Liver (tissue), 9 donors: Measurements from ENCODE around the gene HHLA2. TPM values are rescaled to one million over a fixed set of nuclear protein-coding genes. Genes with fewer than 3 reads are reported as not detected.

Experiments
- DNase-seq: peaks from one replicate; pipeline ENCODE4 v3.0.0-alpha.2; 2017; ENCODE audit warnings: low spot score
- H3K27ac ChIP-seq, 2 donors: one replicate each; pipeline ENCODE4 v1.7.0; 2013; ENCODE audit warnings: inconsistent platforms in 2 of 2, low read length in 2 of 2, control low read depth in 1 of 2, low read depth in 1 of 2, mild to moderate bottlenecking in 1 of 2
- H3K27me3 ChIP-seq, 4 donors: one replicate each; pipeline versions ENCODE4 v1.6.1 to v1.7.0; 2013; ENCODE audit warnings: low read length in 3 of 4, inconsistent platforms in 1 of 4, mild to moderate bottlenecking in 1 of 4, moderate library complexity in 1 of 4; ENCODE audit not compliant: control insufficient read depth in 4 of 4, insufficient read depth in 4 of 4
- H3K36me3 ChIP-seq, 4 donors: one replicate each; pipeline versions ENCODE4 v1.6.1 to v1.7.0; 2013; ENCODE audit warnings: low read length in 3 of 4, mild to moderate bottlenecking in 3 of 4, low read depth in 1 of 4, moderate library complexity in 1 of 4; ENCODE audit not compliant: control insufficient read depth in 4 of 4, insufficient read depth in 3 of 4
- H3K4me1 ChIP-seq, 4 donors: one replicate each; pipeline versions ENCODE4 v1.6.1 to v1.7.0; 2013; ENCODE audit warnings: low read length in 3 of 4, mild to moderate bottlenecking in 3 of 4, moderate library complexity in 1 of 4; ENCODE audit not compliant: control insufficient read depth in 4 of 4, insufficient read depth in 4 of 4
- H3K4me3 ChIP-seq, 3 donors: one replicate each; pipeline versions ENCODE4 v1.6.1 to v1.7.0; 2013; ENCODE audit warnings: low read length in 3 of 3, control low read depth in 1 of 3, low read depth in 1 of 3, mild to moderate bottlenecking in 1 of 3
- H3K9ac ChIP-seq, 2 donors: one replicate each; pipeline ENCODE4 v1.7.0; 2013; ENCODE audit warnings: low read length in 2 of 2, mild to moderate bottlenecking in 2 of 2, moderate library complexity in 2 of 2, control low read depth in 1 of 2, low read depth in 1 of 2
- H3K9me3 ChIP-seq, 4 donors: one replicate each; pipeline versions ENCODE4 v1.6.1 to v1.7.0; 2013; ENCODE audit warnings: low read length in 3 of 4; ENCODE audit not compliant: control insufficient read depth in 4 of 4
- EGR1 ChIP-seq, 2 donors: IDR thresholded peaks; 2 replicates each; pipeline ENCODE4 v1.6.1; 2016 to 2018; ENCODE audit warnings: antibody characterized with exemption in 2 of 2, low read depth in 2 of 2
- FOXA1 ChIP-seq: IDR thresholded peaks from 2 replicates; pipeline ENCODE4 v1.6.1; 2016; ENCODE audit warnings: antibody characterized with exemption
- FOXA2 ChIP-seq: IDR thresholded peaks from 2 replicates; pipeline ENCODE4 v1.6.1; 2016; ENCODE audit warnings: antibody characterized with exemption
- GABPA ChIP-seq, 2 donors: IDR thresholded peaks in 1 of 2; conservative IDR thresholded peaks in 1 of 2; 2 replicates each; pipeline ENCODE4 v1.6.1; 2016; ENCODE audit warnings: antibody characterized with exemption in 2 of 2, mild to moderate bottlenecking in 1 of 2, moderate library complexity in 1 of 2
- HNF4A ChIP-seq, 2 donors: conservative IDR thresholded peaks; 2 replicates each; pipeline ENCODE4 v1.6.1; 2016; ENCODE audit warnings: antibody characterized with exemption in 2 of 2, mild to moderate bottlenecking in 2 of 2
- HNF4G ChIP-seq: IDR thresholded peaks from 2 replicates; pipeline ENCODE4 v1.6.1; 2016; ENCODE audit warnings: antibody characterized with exemption
- JUND ChIP-seq, 2 donors: IDR thresholded peaks; 2 replicates each; pipeline ENCODE4 v1.6.1; 2016; ENCODE audit warnings: antibody characterized with exemption in 2 of 2
- NR2F2 ChIP-seq: IDR thresholded peaks from 2 replicates; pipeline ENCODE4 v1.6.1; 2016; ENCODE audit warnings: antibody characterized with exemption
- RAD21 ChIP-seq, 2 donors: IDR thresholded peaks; 2 replicates each; pipeline ENCODE4 v1.6.1; 2016; ENCODE audit warnings: antibody characterized with exemption in 2 of 2, mild to moderate bottlenecking in 2 of 2
- RXRA ChIP-seq, 2 donors: IDR thresholded peaks; 2 replicates each; pipeline ENCODE4 v1.6.1; 2017 to 2018; ENCODE audit warnings: antibody characterized with exemption in 2 of 2, mild to moderate bottlenecking in 1 of 2
- SP1 ChIP-seq: IDR thresholded peaks from 2 replicates; pipeline ENCODE4 v1.6.1; 2018; ENCODE audit warnings: antibody characterized with exemption, mild to moderate bottlenecking
- TAF1 ChIP-seq: conservative IDR thresholded peaks from 2 replicates; pipeline ENCODE4 v1.6.1; 2016; ENCODE audit warnings: antibody characterized with exemption, mild to moderate bottlenecking
- YY1 ChIP-seq: IDR thresholded peaks from 2 replicates; pipeline ENCODE4 v1.6.1; 2016; ENCODE audit warnings: antibody characterized with exemption, mild to moderate bottlenecking
- WGBS: extraction: QIAGEN DNeasy Blood & Tissue Kit; methylation state at CpG from one replicate; pipeline ENCODE4 v1.1.7; 2013; 5-methylcytosine and 5-hydroxymethylcytosine counted together
- polyA plus RNA-seq, 2 donors: library from polyadenylated mRNA; stranded (reverse) in 1 of 2; unstranded in 1 of 2; fragments of 200-250 nt in 1 of 2; fragments of >200 nt in 1 of 2; fragmentation: Nextera tagmentation in 1 of 2; extraction: Ambion mirVana in 1 of 2; gene quantifications; one replicate each; pipeline versions ENCODE4 v1.2.1 to v1.2.3, GENCODE V29; 2013 to 2015
- total RNA-seq, 2 donors: library from RNA; depleted of rRNA; stranded (reverse); fragments of >200 nt; gene quantifications; one replicate each; pipeline ENCODE4 v1.2.3, GENCODE V29; 2014
- TF ChIP-seq, protein P1 (sequence below): IDR thresholded peaks from 2 replicates; pipeline ENCODE4 v1.6.1; 2016; ENCODE audit warnings: antibody characterized with exemption
- TF ChIP-seq, protein P2 (sequence below): IDR thresholded peaks from 2 replicates; pipeline ENCODE4 v1.6.1; 2016; ENCODE audit warnings: antibody characterized with exemption
- TF ChIP-seq, protein P3 (sequence below): IDR thresholded peaks from 2 replicates; pipeline ENCODE4 v1.6.1; 2016; ENCODE audit warnings: antibody characterized with exemption, mild to moderate bottlenecking
- TF ChIP-seq, protein P4 (sequence below): IDR thresholded peaks from 2 replicates; pipeline ENCODE4 v1.6.1; 2016; ENCODE audit warnings: antibody characterized with exemption
- TF ChIP-seq, protein P5 (sequence below): fragments of 150-350 bp; IDR thresholded peaks from 2 replicates; pipeline ENCODE4 v1.5.1; 2017; ENCODE audit warnings: improper control_type of control experiment, low read depth, low read length; ENCODE audit not compliant: missing input control
- donor health status: healthy.
- donor health status: healthy.
- donor health status: healthy.
- donor health status: healthy.
- donor health status: healthy.

HHLA2 gene
- total and polyA plus RNA-seq, 4 donors = 0.07 to 0.14 TPM; not detected in 2

DNA sequence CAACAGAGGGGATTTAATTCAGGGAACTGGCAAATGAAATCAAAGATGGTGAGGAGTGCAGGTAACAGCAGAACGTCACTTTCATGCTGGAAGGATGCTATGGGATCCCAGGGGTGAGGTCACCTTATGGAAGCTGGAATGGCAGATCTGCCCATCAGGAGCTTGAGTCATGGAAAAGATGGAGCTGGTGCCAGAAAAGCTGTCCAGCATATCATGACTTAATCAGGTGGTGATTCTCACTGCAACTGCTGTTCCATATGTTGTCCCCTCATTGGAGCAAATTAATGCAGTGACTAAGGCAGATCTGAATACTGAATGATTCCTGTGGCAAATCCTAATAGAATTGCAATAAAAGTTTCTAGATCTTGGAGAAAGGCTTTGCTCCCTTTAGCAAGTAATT lies 38.4 kb downstream of the HHLA2 start:
- H3K4me1 ChIP-seq = peaks cover 5 to 13% (median 11%) of the 10 kb centered on the region in 4 donors
- 92% methylated on average over 1 of the region's 1 CpG for WGBS
- no peaks in the 10 kb centered on the region for H3K36me3 ChIP-seq
- no peak overlapping the region for H3K9ac ChIP-seq
- TF ChIP-seq, protein P1, sequence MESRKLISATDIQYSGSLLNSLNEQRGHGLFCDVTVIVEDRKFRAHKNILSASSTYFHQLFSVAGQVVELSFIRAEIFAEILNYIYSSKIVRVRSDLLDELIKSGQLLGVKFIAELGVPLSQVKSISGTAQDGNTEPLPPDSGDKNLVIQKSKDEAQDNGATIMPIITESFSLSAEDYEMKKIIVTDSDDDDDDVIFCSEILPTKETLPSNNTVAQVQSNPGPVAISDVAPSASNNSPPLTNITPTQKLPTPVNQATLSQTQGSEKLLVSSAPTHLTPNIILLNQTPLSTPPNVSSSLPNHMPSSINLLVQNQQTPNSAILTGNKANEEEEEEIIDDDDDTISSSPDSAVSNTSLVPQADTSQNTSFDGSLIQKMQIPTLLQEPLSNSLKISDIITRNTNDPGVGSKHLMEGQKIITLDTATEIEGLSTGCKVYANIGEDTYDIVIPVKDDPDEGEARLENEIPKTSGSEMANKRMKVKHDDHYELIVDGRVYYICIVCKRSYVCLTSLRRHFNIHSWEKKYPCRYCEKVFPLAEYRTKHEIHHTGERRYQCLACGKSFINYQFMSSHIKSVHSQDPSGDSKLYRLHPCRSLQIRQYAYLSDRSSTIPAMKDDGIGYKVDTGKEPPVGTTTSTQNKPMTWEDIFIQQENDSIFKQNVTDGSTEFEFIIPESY = no peak
- TF ChIP-seq HNF4A (conservative IDR thresholded peaks at IDR 0.05) (no peak), FOXA1 (no peak), JUND (IDR thresholded peaks at IDR 0.05) (no peak), RXRA (IDR thresholded peaks at IDR 0.05) (no peak), FOXA2 (no peak), RAD21 (IDR thresholded peaks at IDR 0.05) (no peak)
- TF ChIP-seq, protein P2, sequence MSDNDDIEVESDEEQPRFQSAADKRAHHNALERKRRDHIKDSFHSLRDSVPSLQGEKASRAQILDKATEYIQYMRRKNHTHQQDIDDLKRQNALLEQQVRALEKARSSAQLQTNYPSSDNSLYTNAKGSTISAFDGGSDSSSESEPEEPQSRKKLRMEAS = no peak
- H3K9me3 ChIP-seq = no peaks in the 10 kb centered on the region
- no peaks in the 10 kb centered on the region for H3K27me3 ChIP-seq
- no peak overlapping the region for H3K27ac ChIP-seq
- no peak overlapping the region for H3K4me3 ChIP-seq
- DNase-seq = no peak

DNA sequence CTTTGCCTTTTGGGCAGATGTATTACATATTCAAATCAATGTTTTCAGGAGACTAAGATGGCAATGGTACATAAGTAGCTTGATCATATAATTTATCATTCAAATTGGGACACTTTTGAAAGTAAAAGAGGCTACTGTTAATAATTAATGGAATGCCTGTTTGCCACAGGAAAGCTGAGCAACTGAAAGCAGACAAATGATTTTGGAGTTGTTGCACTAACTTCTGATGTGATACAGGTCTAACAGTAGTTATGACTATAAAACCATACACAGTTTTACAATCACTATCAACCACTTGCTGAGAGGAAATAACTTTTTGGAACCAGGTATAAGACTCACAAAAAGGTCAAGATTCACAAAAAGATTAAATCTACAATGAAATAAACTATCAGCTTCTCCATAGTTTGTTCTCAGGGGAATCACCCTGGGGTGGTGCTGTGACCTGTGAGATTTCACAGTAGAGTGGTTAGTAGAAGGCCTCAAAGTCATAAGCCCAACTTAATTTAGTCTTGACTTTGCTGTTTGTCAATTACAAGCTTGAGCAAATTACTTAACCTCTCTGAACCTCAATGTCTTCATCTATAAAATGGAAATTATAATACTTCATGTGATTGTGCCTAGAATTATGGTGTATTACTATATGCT lies 42.7 kb downstream of the HHLA2 start:
- no peak for DNase-seq
- Histone ChIP-seq H3K4me3 (no peak overlapping the region), H3K27me3 (no peaks in the 10 kb centered on the region), H3K4me1 (peaks cover 5 to 23% (median 13%) of the 10 kb centered on the region in 4 donors), H3K27ac (no peak overlapping the region), H3K9me3 (no peaks in the 10 kb centered on the region), H3K9ac (no peak overlapping the region), H3K36me3 (no peaks in the 10 kb centered on the region)
- TF ChIP-seq, protein P1 = no peak
- TF ChIP-seq RXRA (IDR thresholded peaks at IDR 0.05) = no peak
- TF ChIP-seq RAD21 (IDR thresholded peaks at IDR 0.05) = no peak
- no peak for TF ChIP-seq HNF4A (conservative IDR thresholded peaks at IDR 0.05)
- no peak for TF ChIP-seq FOXA1
- TF ChIP-seq, protein P3, sequence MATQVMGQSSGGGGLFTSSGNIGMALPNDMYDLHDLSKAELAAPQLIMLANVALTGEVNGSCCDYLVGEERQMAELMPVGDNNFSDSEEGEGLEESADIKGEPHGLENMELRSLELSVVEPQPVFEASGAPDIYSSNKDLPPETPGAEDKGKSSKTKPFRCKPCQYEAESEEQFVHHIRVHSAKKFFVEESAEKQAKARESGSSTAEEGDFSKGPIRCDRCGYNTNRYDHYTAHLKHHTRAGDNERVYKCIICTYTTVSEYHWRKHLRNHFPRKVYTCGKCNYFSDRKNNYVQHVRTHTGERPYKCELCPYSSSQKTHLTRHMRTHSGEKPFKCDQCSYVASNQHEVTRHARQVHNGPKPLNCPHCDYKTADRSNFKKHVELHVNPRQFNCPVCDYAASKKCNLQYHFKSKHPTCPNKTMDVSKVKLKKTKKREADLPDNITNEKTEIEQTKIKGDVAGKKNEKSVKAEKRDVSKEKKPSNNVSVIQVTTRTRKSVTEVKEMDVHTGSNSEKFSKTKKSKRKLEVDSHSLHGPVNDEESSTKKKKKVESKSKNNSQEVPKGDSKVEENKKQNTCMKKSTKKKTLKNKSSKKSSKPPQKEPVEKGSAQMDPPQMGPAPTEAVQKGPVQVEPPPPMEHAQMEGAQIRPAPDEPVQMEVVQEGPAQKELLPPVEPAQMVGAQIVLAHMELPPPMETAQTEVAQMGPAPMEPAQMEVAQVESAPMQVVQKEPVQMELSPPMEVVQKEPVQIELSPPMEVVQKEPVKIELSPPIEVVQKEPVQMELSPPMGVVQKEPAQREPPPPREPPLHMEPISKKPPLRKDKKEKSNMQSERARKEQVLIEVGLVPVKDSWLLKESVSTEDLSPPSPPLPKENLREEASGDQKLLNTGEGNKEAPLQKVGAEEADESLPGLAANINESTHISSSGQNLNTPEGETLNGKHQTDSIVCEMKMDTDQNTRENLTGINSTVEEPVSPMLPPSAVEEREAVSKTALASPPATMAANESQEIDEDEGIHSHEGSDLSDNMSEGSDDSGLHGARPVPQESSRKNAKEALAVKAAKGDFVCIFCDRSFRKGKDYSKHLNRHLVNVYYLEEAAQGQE = no peak
- TF ChIP-seq EGR1 (IDR thresholded peaks at IDR 0.05; ENCODE audit: low read depth in 2 of 2) = no peak
- no peak for TF ChIP-seq JUND (IDR thresholded peaks at IDR 0.05)
- TF ChIP-seq FOXA2 = no peak
- no peak for TF ChIP-seq SP1
- no peak for TF ChIP-seq HNF4G
- TF ChIP-seq NR2F2 = no peak
- no peak for TF ChIP-seq YY1
- TF ChIP-seq, protein P4, sequence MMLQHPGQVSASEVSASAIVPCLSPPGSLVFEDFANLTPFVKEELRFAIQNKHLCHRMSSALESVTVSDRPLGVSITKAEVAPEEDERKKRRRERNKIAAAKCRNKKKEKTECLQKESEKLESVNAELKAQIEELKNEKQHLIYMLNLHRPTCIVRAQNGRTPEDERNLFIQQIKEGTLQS = no peak
- TF ChIP-seq, protein P5, sequence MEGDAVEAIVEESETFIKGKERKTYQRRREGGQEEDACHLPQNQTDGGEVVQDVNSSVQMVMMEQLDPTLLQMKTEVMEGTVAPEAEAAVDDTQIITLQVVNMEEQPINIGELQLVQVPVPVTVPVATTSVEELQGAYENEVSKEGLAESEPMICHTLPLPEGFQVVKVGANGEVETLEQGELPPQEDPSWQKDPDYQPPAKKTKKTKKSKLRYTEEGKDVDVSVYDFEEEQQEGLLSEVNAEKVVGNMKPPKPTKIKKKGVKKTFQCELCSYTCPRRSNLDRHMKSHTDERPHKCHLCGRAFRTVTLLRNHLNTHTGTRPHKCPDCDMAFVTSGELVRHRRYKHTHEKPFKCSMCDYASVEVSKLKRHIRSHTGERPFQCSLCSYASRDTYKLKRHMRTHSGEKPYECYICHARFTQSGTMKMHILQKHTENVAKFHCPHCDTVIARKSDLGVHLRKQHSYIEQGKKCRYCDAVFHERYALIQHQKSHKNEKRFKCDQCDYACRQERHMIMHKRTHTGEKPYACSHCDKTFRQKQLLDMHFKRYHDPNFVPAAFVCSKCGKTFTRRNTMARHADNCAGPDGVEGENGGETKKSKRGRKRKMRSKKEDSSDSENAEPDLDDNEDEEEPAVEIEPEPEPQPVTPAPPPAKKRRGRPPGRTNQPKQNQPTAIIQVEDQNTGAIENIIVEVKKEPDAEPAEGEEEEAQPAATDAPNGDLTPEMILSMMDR = no peak
- TF ChIP-seq TAF1 = no peak
- TF ChIP-seq, protein P2 = no peak
- TF ChIP-seq GABPA (IDR thresholded peaks at IDR 0.05 in 1 of 2, conservative IDR thresholded peaks at IDR 0.05 in 1 of 2) = no peak
